Stimulated activated naive B cell treated with anti-CD40 and anti-IgM and Interleukin-4, amounts not matched to agents 10 μg/mL and 1 μg/mL and 100 μg/mL, for 72 hours (primary cell): Measurements from ENCODE around the gene P2RY1.

Experiments used
- ATAC-seq, 2 donors: fragments of 150-1000 bp; cut with Tn5 transposase; replicated peaks; 2 replicates each; pipeline ENCODE4 v1.10.0; 2021; ENCODE audit warnings: moderate library complexity in 1 of 2
- DNase-seq: peaks from one replicate; pipeline ENCODE4 v3.0.0; 2021
- H3K27ac Mint-ChIP-seq: one replicate; pipeline ENCODE4 v1.8.0; 2022; ENCODE audit warnings: mild to moderate bottlenecking, mixed read lengths
- H3K27me3 Mint-ChIP-seq, 2 donors: one replicate each; pipeline ENCODE4 v1.8.0; 2022; ENCODE audit warnings: mixed read lengths in 2 of 2
- H3K36me3 Mint-ChIP-seq, 2 donors: one replicate each; pipeline ENCODE4 v1.8.0; 2022; ENCODE audit warnings: mixed read lengths in 2 of 2, mild to moderate bottlenecking in 1 of 2
- H3K4me1 Mint-ChIP-seq, 2 donors: one replicate each; pipeline ENCODE4 v1.8.0; 2022; ENCODE audit warnings: mixed read lengths in 2 of 2, mild to moderate bottlenecking in 1 of 2
- H3K4me3 Mint-ChIP-seq, 2 donors: one replicate each; pipeline ENCODE4 v1.8.0; 2022; ENCODE audit warnings: mild to moderate bottlenecking in 2 of 2, mixed read lengths in 2 of 2, moderate library complexity in 1 of 2
- H3K9me3 Mint-ChIP-seq, 2 donors: one replicate each; pipeline ENCODE4 v1.8.0; 2022; ENCODE audit warnings: mixed read lengths in 2 of 2, mild to moderate bottlenecking in 1 of 2

The P2RY1 gene, protein sequence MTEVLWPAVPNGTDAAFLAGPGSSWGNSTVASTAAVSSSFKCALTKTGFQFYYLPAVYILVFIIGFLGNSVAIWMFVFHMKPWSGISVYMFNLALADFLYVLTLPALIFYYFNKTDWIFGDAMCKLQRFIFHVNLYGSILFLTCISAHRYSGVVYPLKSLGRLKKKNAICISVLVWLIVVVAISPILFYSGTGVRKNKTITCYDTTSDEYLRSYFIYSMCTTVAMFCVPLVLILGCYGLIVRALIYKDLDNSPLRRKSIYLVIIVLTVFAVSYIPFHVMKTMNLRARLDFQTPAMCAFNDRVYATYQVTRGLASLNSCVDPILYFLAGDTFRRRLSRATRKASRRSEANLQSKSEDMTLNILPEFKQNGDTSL

DNA sequence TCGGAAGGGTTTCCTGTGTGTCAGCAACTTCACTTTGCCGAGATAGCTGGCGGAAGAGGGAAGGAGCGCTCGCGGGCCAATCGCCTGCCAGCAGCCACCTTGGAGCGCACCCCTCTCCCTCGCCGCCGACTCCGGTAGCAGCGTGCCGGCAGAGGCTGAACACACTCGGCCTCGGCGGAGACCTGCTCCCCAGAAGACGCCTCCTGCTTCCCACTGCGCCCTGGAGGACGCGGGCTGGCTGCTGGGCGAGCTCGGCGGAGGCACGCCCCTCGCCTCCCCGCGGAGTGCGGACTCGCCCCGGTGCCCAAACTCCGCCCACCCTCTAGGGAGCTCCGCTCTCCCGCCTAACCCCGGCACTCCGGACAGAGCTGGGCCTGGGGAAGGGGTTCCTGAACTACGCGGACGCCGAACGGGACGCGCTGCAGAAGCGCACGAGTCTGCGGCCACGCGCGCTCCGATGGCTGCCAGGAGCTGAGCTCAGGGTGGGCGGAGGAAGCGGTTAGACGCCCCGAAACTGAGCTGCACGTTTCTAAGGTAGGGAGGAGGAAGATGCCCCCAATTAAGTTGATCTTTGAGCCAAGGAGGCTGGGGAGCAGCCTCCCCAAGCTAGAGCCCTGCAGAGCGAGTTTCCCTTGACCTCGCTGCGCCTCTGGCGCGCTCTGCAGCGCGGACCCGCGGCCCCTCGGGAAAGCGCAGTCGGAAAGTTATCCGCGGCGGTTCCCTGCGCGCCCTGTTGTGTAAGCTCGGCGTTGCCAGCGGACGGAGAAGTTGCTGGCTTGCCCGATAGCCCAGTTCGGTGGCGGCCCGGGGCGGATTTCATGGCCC is at the start of gene P2RY1:
P2RY1 (plus strand) TSS at position 356 of the 825 bp plus-strand sequence. CDS start 652 bp downstream, outside the sequence.
- H3K36me3 Mint-ChIP-seq = peaks cover 0 to 7% of the 10 kb centered on the region in 2 donors

DNA sequence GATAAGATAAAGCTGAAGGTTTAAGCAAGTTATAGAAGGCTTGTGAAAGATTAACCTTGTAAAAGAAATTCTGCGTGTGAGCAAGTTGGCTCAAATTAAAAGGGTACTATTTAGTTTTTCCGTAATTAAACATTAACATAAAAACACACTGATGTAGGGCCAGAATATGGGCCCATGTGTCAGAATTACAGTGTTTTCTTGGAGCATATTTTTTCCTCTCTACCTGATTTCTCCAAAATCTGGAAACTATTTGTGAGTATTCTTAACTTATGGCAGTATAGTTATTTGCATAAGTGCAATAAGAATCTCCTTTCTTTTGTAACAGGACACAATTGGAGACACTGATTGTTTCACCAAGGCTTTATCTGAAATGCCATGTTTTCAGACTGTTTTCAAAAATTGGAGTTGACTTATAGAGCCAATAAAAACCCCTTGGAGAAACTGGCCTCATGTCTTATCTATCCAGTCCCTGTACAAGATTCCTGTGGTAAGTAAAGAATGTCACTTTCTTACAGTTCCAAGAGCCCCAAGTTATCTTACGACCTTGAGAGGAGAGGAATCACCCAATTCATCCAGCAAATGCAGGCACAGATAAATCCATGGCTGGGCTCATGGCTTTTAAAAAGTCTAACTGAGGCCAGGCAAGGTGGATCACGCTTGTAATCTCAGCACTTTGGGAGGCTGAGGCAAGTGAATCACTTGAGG is 47.8 kb upstream of the P2RY1 start:
- H3K27me3 Mint-ChIP-seq = peaks cover 4 to 19% of the 10 kb centered on the region in 2 donors
- H3K4me3 Mint-ChIP-seq = no peak overlapping the region
- no peak for DNase-seq
- H3K36me3 Mint-ChIP-seq = no peaks in the 10 kb centered on the region
- H3K27ac Mint-ChIP-seq = no peak overlapping the region
- no peak for ATAC-seq
- no peaks in the 10 kb centered on the region for H3K4me1 Mint-ChIP-seq
- H3K9me3 Mint-ChIP-seq = peaks cover 0 to 8% of the 10 kb centered on the region in 2 donors

More for the DNA sequence above, at the start of gene P2RY1:
- H3K4me3 Mint-ChIP-seq = peak within 1 kb of the TSS; percentile 92 to 97
- H3K4me1 Mint-ChIP-seq = peaks cover 8 to 24% of the 10 kb centered on the region in 2 donors
- H3K27ac Mint-ChIP-seq = peak within 1 kb of the TSS; percentile 90
- peaks cover 30 to 39% of the 10 kb centered on the region in 2 donors for H3K27me3 Mint-ChIP-seq
- ATAC-seq (peak; percentile 80), DNase-seq (peak; percentile 54)
- no peaks in the 10 kb centered on the region for H3K9me3 Mint-ChIP-seq

DNA sequence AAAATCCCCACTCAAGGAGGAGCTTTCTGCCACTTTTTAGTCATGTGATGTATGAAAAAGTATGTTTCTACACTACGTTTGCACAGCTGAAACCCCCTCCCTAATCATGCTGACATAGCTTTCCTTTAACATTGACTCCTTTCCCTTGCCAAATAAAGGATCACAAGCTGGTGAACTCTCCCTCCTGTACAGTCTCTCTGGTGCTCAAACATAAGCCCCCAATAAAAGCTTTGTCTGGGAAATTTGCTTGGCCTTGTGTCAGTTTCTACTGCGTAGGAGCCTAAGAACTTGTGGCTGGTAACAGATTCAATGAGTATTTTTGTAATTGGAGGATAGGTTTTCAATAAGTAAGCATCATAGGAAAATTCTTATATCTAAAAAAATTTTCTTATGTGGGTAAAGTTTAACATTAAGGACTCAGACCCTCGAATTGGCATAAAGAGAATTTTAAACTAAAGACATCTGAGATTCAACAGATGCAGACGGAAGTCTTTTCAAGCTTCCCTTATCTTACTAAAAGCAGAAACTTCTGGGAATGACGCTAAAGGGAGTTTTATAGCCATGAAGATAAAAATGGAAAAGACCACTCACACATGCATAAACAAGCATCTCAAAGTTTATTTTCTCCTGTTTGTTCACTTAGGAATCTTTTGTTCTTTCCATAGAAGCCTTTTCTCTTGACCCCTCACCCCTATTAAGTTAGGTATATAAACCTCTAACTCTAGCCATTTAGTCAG is 44.1 kb upstream of the P2RY1 start:
- DNase-seq (no peak), ATAC-seq (no peak)
- Mint-ChIP-seq H3K9me3 (peaks cover 0 to 5% of the 10 kb centered on the region in 2 donors), H3K36me3 (no peaks in the 10 kb centered on the region), H3K27me3 (no peaks in the 10 kb centered on the region), H3K27ac (no peak overlapping the region), H3K4me1 (no peaks in the 10 kb centered on the region), H3K4me3 (no peak overlapping the region)

- no peak for ATAC-seq
- no peak overlapping the region for H3K4me3 Mint-ChIP-seq
- no peaks in the 10 kb centered on the region for H3K4me1 Mint-ChIP-seq
- H3K9me3 Mint-ChIP-seq = peaks cover 0 to 7% of the 10 kb centered on the region in 2 donors
- H3K27me3 Mint-ChIP-seq = peaks cover 0 to 1% of the 10 kb centered on the region in 2 donors
- H3K27ac Mint-ChIP-seq = no peak overlapping the region
- H3K36me3 Mint-ChIP-seq = no peaks in the 10 kb centered on the region
- no peak for DNase-seq
Observed at GRCh38 chr3:152793969-152794368, 41.0 kb upstream of the P2RY1 start.

- H3K4me3 Mint-ChIP-seq = no peak overlapping the region
- H3K4me1 Mint-ChIP-seq = no peaks in the 10 kb centered on the region
- no peak overlapping the region for H3K27ac Mint-ChIP-seq
- no peaks in the 10 kb centered on the region for H3K36me3 Mint-ChIP-seq
- peaks cover 0 to 2% of the 10 kb centered on the region in 2 donors for H3K9me3 Mint-ChIP-seq
- H3K27me3 Mint-ChIP-seq = peaks cover 0 to 3% of the 10 kb centered on the region in 2 donors
- DNase-seq (no peak), ATAC-seq (no peak)
Observed at GRCh38 chr3:152797751-152798432, 37.0 kb upstream of the P2RY1 start.

DNA sequence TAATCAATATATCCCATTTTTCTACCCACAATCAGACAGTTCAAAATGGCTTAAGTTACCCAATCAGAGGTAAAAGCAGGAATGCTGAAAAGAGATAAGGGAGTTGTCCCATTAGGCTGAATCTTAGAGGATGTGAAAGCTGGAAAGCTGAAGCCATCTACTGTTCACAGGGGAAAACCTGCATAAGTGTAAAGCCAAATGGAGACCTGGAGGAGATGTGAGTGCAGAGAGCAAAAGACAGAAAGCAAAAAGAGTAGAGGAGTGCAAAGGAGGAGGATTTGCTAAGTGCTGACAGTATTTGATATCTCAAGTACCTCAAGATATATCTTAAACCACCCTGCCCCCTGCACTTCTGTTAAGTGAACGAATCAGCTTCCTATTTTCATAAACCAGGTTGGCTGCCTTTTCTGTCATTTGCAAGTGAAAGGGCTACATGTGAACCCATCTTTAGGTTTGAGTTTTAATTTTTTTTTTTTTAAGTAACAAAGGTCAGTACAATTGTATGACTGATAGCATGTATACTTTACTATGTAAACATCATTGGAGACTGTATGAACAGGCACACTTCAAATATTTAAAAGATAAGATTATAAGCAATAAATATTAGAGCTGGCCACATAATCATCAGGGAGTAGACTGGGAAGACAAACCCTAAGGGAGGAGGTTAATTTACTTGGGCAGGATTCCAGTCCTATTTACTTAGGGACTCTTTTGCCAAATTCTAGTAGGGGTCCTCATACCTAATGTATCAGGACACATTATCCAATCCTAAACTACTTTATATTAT is 22.8 kb upstream of the P2RY1 start:
- H3K4me3 Mint-ChIP-seq = no peak overlapping the region
- no peaks in the 10 kb centered on the region for H3K36me3 Mint-ChIP-seq

GRCh38 chr3:152817400-152817799 is 17.5 kb upstream of the P2RY1 start:
- DNase-seq = no peak
- Mint-ChIP-seq H3K27me3 (peaks cover 0 to 13% of the 10 kb centered on the region in 2 donors), H3K9me3 (peaks cover 0 to 3% of the 10 kb centered on the region in 2 donors), H3K27ac (no peak overlapping the region), H3K36me3 (no peaks in the 10 kb centered on the region), H3K4me3 (no peak overlapping the region), H3K4me1 (no peaks in the 10 kb centered on the region)
- ATAC-seq = no peak

More for the DNA sequence above, 22.8 kb upstream of the P2RY1 start:
- H3K27ac Mint-ChIP-seq = no peak overlapping the region
- no peaks in the 10 kb centered on the region for H3K4me1 Mint-ChIP-seq
- peaks cover 0 to 3% of the 10 kb centered on the region in 2 donors for H3K9me3 Mint-ChIP-seq
- ATAC-seq = no peak
- no peak for DNase-seq
- H3K27me3 Mint-ChIP-seq = peaks cover 4 to 13% of the 10 kb centered on the region in 2 donors

DNA sequence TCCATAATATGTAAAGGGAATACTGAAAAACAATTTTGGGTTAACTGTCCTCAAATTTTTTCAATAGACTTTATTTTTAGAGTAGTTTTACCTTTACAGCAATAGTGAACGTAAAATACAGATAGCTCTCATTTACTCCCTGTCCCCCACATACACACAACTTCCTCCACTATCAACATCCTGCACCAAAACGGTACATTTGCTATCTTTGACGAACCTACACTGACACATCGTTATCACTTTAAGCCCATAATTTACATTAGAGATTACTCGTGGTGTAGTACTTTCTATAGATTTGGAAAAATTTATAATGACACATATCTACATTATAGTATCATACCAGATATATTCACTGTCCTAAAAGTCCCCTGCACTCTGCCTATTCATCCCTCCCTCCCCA is 16.9 kb upstream of the P2RY1 start:
- Mint-ChIP-seq H3K27me3 (peaks cover 0 to 13% of the 10 kb centered on the region in 2 donors), H3K27ac (no peak overlapping the region), H3K4me3 (no peak overlapping the region), H3K9me3 (peaks cover 0 to 3% of the 10 kb centered on the region in 2 donors), H3K36me3 (no peaks in the 10 kb centered on the region), H3K4me1 (no peaks in the 10 kb centered on the region)
- no peak for ATAC-seq
- no peak for DNase-seq

- H3K27ac Mint-ChIP-seq = no peak overlapping the region
- H3K9me3 Mint-ChIP-seq = no peaks in the 10 kb centered on the region
- ATAC-seq = no peak
- no peaks in the 10 kb centered on the region for H3K36me3 Mint-ChIP-seq
- H3K4me1 Mint-ChIP-seq = no peaks in the 10 kb centered on the region
- DNase-seq = no peak
- no peaks in the 10 kb centered on the region for H3K27me3 Mint-ChIP-seq
- H3K4me3 Mint-ChIP-seq = no peak overlapping the region
Observed at GRCh38 chr3:152823173-152823572, 11.8 kb upstream of the P2RY1 start.

GRCh38 chr3:152823781-152824180 is 11.2 kb upstream of the P2RY1 start:
- no peaks in the 10 kb centered on the region for H3K27me3 Mint-ChIP-seq
- DNase-seq (no peak), ATAC-seq (no peak)
- no peak overlapping the region for H3K27ac Mint-ChIP-seq
- H3K4me1 Mint-ChIP-seq = no peaks in the 10 kb centered on the region
- no peak overlapping the region for H3K4me3 Mint-ChIP-seq
- H3K9me3 Mint-ChIP-seq = no peaks in the 10 kb centered on the region
- no peaks in the 10 kb centered on the region for H3K36me3 Mint-ChIP-seq

GRCh38 chr3:152825566-152825965 is 9.4 kb upstream of the P2RY1 start:
- Mint-ChIP-seq H3K4me3 (no peak overlapping the region), H3K4me1 (no peaks in the 10 kb centered on the region), H3K27me3 (peaks cover 2 to 4% of the 10 kb centered on the region in 2 donors), H3K9me3 (no peaks in the 10 kb centered on the region), H3K36me3 (no peaks in the 10 kb centered on the region), H3K27ac (no peak overlapping the region)
- DNase-seq (no peak), ATAC-seq (no peak)

GRCh38 chr3:152826476-152826875 is 8.5 kb upstream of the P2RY1 start:
- peaks cover 7 to 10% of the 10 kb centered on the region in 2 donors for H3K27me3 Mint-ChIP-seq
- ATAC-seq (no peak), DNase-seq (no peak)
- H3K27ac Mint-ChIP-seq = no peak overlapping the region
- no peaks in the 10 kb centered on the region for H3K9me3 Mint-ChIP-seq
- H3K4me3 Mint-ChIP-seq = no peak overlapping the region
- no peaks in the 10 kb centered on the region for H3K4me1 Mint-ChIP-seq
- no peaks in the 10 kb centered on the region for H3K36me3 Mint-ChIP-seq

- no peak for ATAC-seq
- Mint-ChIP-seq H3K36me3 (no peaks in the 10 kb centered on the region), H3K9me3 (no peaks in the 10 kb centered on the region), H3K27me3 (peaks cover 7 to 10% of the 10 kb centered on the region in 2 donors), H3K27ac (no peak overlapping the region), H3K4me1 (no peaks in the 10 kb centered on the region), H3K4me3 (no peak overlapping the region)
- DNase-seq = no peak
Observed at GRCh38 chr3:152827313-152827712, 7.6 kb upstream of the P2RY1 start.
